ENCODE results near the gene EIF4EBP3. TPM values are rescaled to one million over a fixed set of nuclear protein-coding genes. Genes with fewer than 3 reads are reported as not detected.
A peak's percentile ranks its signal among the peaks of the same experiment; 100 is the strongest.

EIF4EBP3 gene
- polyA plus RNA-seq, 6 donors from 2014 or later, result 44.5 to 90.3 (median 63.1) TPM

GRCh38 chr5:140561753-140562523 lies 14.5 kb downstream of the EIF4EBP3 start:
- H3K36me3 Mint-ChIP-seq, result peaks cover 0 to 4% of the 10 kb centered on the region in 2 donors
- ATAC-seq (ENCODE audit: low read depth in 2 of 2) (no peak), DNase-seq (no peak)
- H3K27me3 Mint-ChIP-seq, result no peaks in the 10 kb centered on the region
- H3K9me3 Mint-ChIP-seq, result peaks cover 0 to 1% (median 0%) of the 10 kb centered on the region in 7 donors
- peak overlapping the region in 2 of 8 donors; percentile 53 to 92 for H3K4me3 Mint-ChIP-seq
- peak overlapping the region in 2 of 6 donors; percentile 45 to 84 for H3K27ac Mint-ChIP-seq
- peaks cover 44 to 60% (median 58%) of the 10 kb centered on the region in 3 donors for H3K4me1 Mint-ChIP-seq

- DNase-seq, result no peak
- Mint-ChIP-seq H3K4me3 (peak overlapping the region; percentile 92 to 98 (median 96)), H3K27me3 (no peaks in the 10 kb centered on the region), H3K4me1 (peaks cover 46 to 62% (median 56%) of the 10 kb centered on the region in 3 donors), H3K27ac (peak overlapping the region; percentile 95 to 99 (median 98)), H3K9me3 (peaks cover 0 to 1% (median 0%) of the 10 kb centered on the region in 7 donors), H3K36me3 (peaks cover 0 to 19% of the 10 kb centered on the region in 2 donors)
- ATAC-seq (ENCODE audit: low read depth in 2 of 2), result no peak
Measured at GRCh38 chr5:140563596-140563995, 16.1 kb downstream of the EIF4EBP3 start.

GRCh38 chr5:140564196-140565023 lies 16.9 kb downstream of the EIF4EBP3 start, which contains the start of the genes APBB3 and SLC35A4:
Gene APBB3, minus strand, starts transcription at chr5:140564598. Its CDS starts 353 bp downstream, at chr5:140564245.
Gene SLC35A4, plus strand, starts transcription at chr5:140564828. Its CDS starts 2,342 bp downstream, at chr5:140567170.
- ATAC-seq (ENCODE audit: low read depth in 2 of 2) (peak; percentile 86), DNase-seq (peak; percentile 98)
- peak within 1 kb of the TSS; percentile 92 to 98 (median 96) for H3K4me3 Mint-ChIP-seq
- H3K27ac Mint-ChIP-seq, result peak within 1 kb of the TSS; percentile 96 to 99 (median 98)
- peaks cover 0 to 19% of the 10 kb centered on the region in 2 donors for H3K36me3 Mint-ChIP-seq
- no peaks in the 10 kb centered on the region for H3K27me3 Mint-ChIP-seq
- peaks cover 45 to 71% (median 64%) of the 10 kb centered on the region in 3 donors for H3K4me1 Mint-ChIP-seq
- peaks cover 0 to 1% (median 0%) of the 10 kb centered on the region in 7 donors for H3K9me3 Mint-ChIP-seq

GRCh38 chr5:140565024-140565779 lies 17.7 kb downstream of the EIF4EBP3 start:
- peak overlapping the region; percentile 96 to 99 (median 98) for H3K27ac Mint-ChIP-seq
- no peaks in the 10 kb centered on the region for H3K27me3 Mint-ChIP-seq
- peak overlapping the region; percentile 92 to 98 (median 96) for H3K4me3 Mint-ChIP-seq
- peaks cover 0 to 19% of the 10 kb centered on the region in 2 donors for H3K36me3 Mint-ChIP-seq
- DNase-seq, result no peak
- ATAC-seq (ENCODE audit: low read depth in 2 of 2), result no peak
- peaks cover 47 to 79% (median 72%) of the 10 kb centered on the region in 3 donors for H3K4me1 Mint-ChIP-seq
- peaks cover 0 to 1% (median 0%) of the 10 kb centered on the region in 7 donors for H3K9me3 Mint-ChIP-seq

- Mint-ChIP-seq H3K27me3 (no peaks in the 10 kb centered on the region), H3K27ac (peak overlapping the region in 5 of 6 donors; percentile 36 to 99 (median 98)), H3K4me1 (peaks cover 46 to 79% (median 76%) of the 10 kb centered on the region in 3 donors), H3K36me3 (peaks cover 0 to 19% of the 10 kb centered on the region in 2 donors), H3K4me3 (peak overlapping the region in 7 of 8 donors; percentile 92 to 98 (median 95)), H3K9me3 (peaks cover 0 to 1% (median 0%) of the 10 kb centered on the region in 7 donors)
- DNase-seq (no peak), ATAC-seq (ENCODE audit: low read depth in 2 of 2) (no peak)
Measured at GRCh38 chr5:140565780-140566095, 18.3 kb downstream of the EIF4EBP3 start.

- H3K4me3 Mint-ChIP-seq, result peak overlapping the region in 3 of 8 donors; percentile 59 to 71 (median 59)
Measured at GRCh38 chr5:140566665-140567064, 19.2 kb downstream of the EIF4EBP3 start.

GRCh38 chr5:140567136-140567818 lies 19.8 kb downstream of the EIF4EBP3 start:
- peak overlapping the region in 5 of 6 donors; percentile 20 to 89 (median 68) for H3K27ac Mint-ChIP-seq
- no peaks in the 10 kb centered on the region for H3K27me3 Mint-ChIP-seq
- no peak for ATAC-seq (ENCODE audit: low read depth in 2 of 2)
- peak overlapping the region in 4 of 8 donors; percentile 1 to 71 (median 44) for H3K4me3 Mint-ChIP-seq
- no peaks in the 10 kb centered on the region for H3K9me3 Mint-ChIP-seq
- H3K4me1 Mint-ChIP-seq, result peaks cover 46 to 72% (median 68%) of the 10 kb centered on the region in 3 donors
- no peak for DNase-seq
- H3K36me3 Mint-ChIP-seq, result peaks cover 0 to 19% of the 10 kb centered on the region in 2 donors

More at GRCh38 chr5:140566665-140567064, 19.2 kb downstream of the EIF4EBP3 start:
- no peaks in the 10 kb centered on the region for H3K9me3 Mint-ChIP-seq
- peaks cover 0 to 19% of the 10 kb centered on the region in 2 donors for H3K36me3 Mint-ChIP-seq
- ATAC-seq (ENCODE audit: low read depth in 2 of 2) (no peak), DNase-seq (no peak)
- H3K4me1 Mint-ChIP-seq, result peaks cover 46 to 73% (median 69%) of the 10 kb centered on the region in 3 donors
- H3K27ac Mint-ChIP-seq, result peak overlapping the region in 3 of 6 donors; percentile 68 to 89 (median 81)
- no peaks in the 10 kb centered on the region for H3K27me3 Mint-ChIP-seq

GRCh38 chr5:140567871-140568270 lies 20.4 kb downstream of the EIF4EBP3 start:
- no peak for DNase-seq
- no peaks in the 10 kb centered on the region for H3K9me3 Mint-ChIP-seq
- H3K36me3 Mint-ChIP-seq, result peaks cover 0 to 19% of the 10 kb centered on the region in 2 donors
- H3K4me3 Mint-ChIP-seq, result peak overlapping the region in 4 of 8 donors; percentile 6 to 39 (median 22)
- H3K4me1 Mint-ChIP-seq, result peaks cover 42 to 66% (median 63%) of the 10 kb centered on the region in 3 donors
- ATAC-seq (ENCODE audit: low read depth in 2 of 2), result no peak
- no peaks in the 10 kb centered on the region for H3K27me3 Mint-ChIP-seq
- peak overlapping the region in 4 of 6 donors; percentile 20 to 89 (median 76) for H3K27ac Mint-ChIP-seq

GRCh38 chr5:140568443-140569063 lies 21.1 kb downstream of the EIF4EBP3 start:
- Mint-ChIP-seq H3K27ac (peak overlapping the region; percentile 89 to 99 (median 96)), H3K27me3 (no peaks in the 10 kb centered on the region), H3K9me3 (no peaks in the 10 kb centered on the region), H3K4me3 (peak overlapping the region in 5 of 8 donors; percentile 38 to 81 (median 56)), H3K36me3 (peaks cover 5 to 19% of the 10 kb centered on the region in 2 donors), H3K4me1 (peaks cover 47 to 59% (median 58%) of the 10 kb centered on the region in 3 donors)
- DNase-seq (no peak), ATAC-seq (ENCODE audit: low read depth in 2 of 2) (no peak)

GRCh38 chr5:140569197-140569596 lies 21.7 kb downstream of the EIF4EBP3 start:
- peak overlapping the region in 7 of 8 donors; percentile 44 to 83 (median 80) for H3K4me3 Mint-ChIP-seq
- peaks cover 47 to 53% (median 52%) of the 10 kb centered on the region in 3 donors for H3K4me1 Mint-ChIP-seq
- H3K27ac Mint-ChIP-seq, result peak overlapping the region; percentile 89 to 99 (median 96)
- H3K36me3 Mint-ChIP-seq, result peaks cover 5 to 19% of the 10 kb centered on the region in 2 donors
- ATAC-seq (ENCODE audit: low read depth in 2 of 2) (no peak), DNase-seq (no peak)
- H3K9me3 Mint-ChIP-seq, result no peaks in the 10 kb centered on the region
- H3K27me3 Mint-ChIP-seq, result no peaks in the 10 kb centered on the region

- ATAC-seq (ENCODE audit: low read depth in 2 of 2) (no peak), DNase-seq (no peak)
- peak overlapping the region in 5 of 6 donors; percentile 89 to 97 (median 94) for H3K27ac Mint-ChIP-seq
- peaks cover 5 to 19% of the 10 kb centered on the region in 2 donors for H3K36me3 Mint-ChIP-seq
- no peaks in the 10 kb centered on the region for H3K27me3 Mint-ChIP-seq
- peak overlapping the region in 2 of 8 donors; percentile 30 to 44 for H3K4me3 Mint-ChIP-seq
- no peaks in the 10 kb centered on the region for H3K9me3 Mint-ChIP-seq
- peaks cover 40 to 45% (median 43%) of the 10 kb centered on the region in 3 donors for H3K4me1 Mint-ChIP-seq
Measured at GRCh38 chr5:140570058-140570457, 22.6 kb downstream of the EIF4EBP3 start.

All from naive B cell (primary cell).